IMR-90 (cell line): ENCODE measurements around the gene SMC1A. TPM values are rescaled to one million over a fixed set of nuclear protein-coding genes. Genes with fewer than 3 reads are reported as not detected.

Experiments
- ATAC-seq: fragments of 200-7000 bp; cut with Tn5 transposase; 2 replicates; pipeline ENCODE4 v1.9.1; 2020; ENCODE audit warnings: low read depth, mild to moderate bottlenecking, moderate library complexity
- BruUV-seq: library from RNA; stranded (reverse); fragments of 400-500 nt; replicated peaks from 2 replicates; lab custom pipeline; 2021; lab: Mats Ljungman, UMichigan
- CTCF ChIA-PET: fragments of 300-600 bp; formaldehyde crosslinking; extraction: SDS; loops from one replicate; lab custom pipeline; 2021; ENCODE audit warnings: antibody characterized with exemption; lab: Yijun Ruan, JAX
- POLR2A ChIA-PET: fragments of 300-600 bp; sonication (Branson Sonifier 250); formaldehyde crosslinking; loops from one replicate; lab custom pipeline; 2022; ENCODE audit warnings: antibody characterized with exemption; ENCODE audit not compliant: unreplicated experiment; lab: Charles Lee
- DNase-seq: peaks from one replicate; pipeline ENCODE4 v3.0.0; 2013
- H2AFZ ChIP-seq: replicated peaks from 2 replicates; pipeline ENCODE3; 2013; ENCODE audit warnings: low read length, mild to moderate bottlenecking; ENCODE audit not compliant: poor library complexity
- H2AK5ac ChIP-seq: 2 replicates; pipeline ENCODE4 v1.6.1; 2013; ENCODE audit warnings: low read depth, low read length, inconsistent platforms
- H2AK9ac ChIP-seq: replicated peaks from 2 replicates; pipeline ENCODE3; 2013; ENCODE audit warnings: mild to moderate bottlenecking, low read depth, low read length, moderate library complexity; ENCODE audit not compliant: poor library complexity
- H2BK120ac ChIP-seq: 2 replicates; pipeline ENCODE4 v1.6.1; 2013; ENCODE audit warnings: low read depth, low read length, inconsistent platforms
- H2BK15ac ChIP-seq: 3 replicates; pipeline ENCODE4 v1.6.1; 2013; ENCODE audit warnings: low read depth, low read length, inconsistent platforms
- H2BK20ac ChIP-seq: 2 replicates; pipeline ENCODE4 v1.6.1; 2013; ENCODE audit warnings: low read depth, mild to moderate bottlenecking, inconsistent platforms, low read length, moderate library complexity
- H2BK5ac ChIP-seq: 2 replicates; pipeline ENCODE4 v1.6.1; 2013; ENCODE audit warnings: mild to moderate bottlenecking, low read depth, low read length, inconsistent platforms; ENCODE audit not compliant: poor library complexity, severe bottlenecking
- H3K14ac ChIP-seq: replicated peaks from 2 replicates; pipeline ENCODE4 v1.6.1; 2013; ENCODE audit warnings: low read depth, low read length, inconsistent platforms
- H3K18ac ChIP-seq: 2 replicates; pipeline ENCODE4 v1.6.1; 2013; ENCODE audit warnings: low read depth, low read length, control low read depth
- H3K23ac ChIP-seq: 2 replicates; pipeline ENCODE4 v1.6.1; 2013; ENCODE audit warnings: low read depth, low read length, inconsistent platforms
- H3K27ac ChIP-seq: 2 replicates; pipeline ENCODE4 v1.5.1; 2013; ENCODE audit warnings: mild to moderate bottlenecking, control low read depth, low read length; ENCODE audit not compliant: insufficient read depth
- H3K27me3 ChIP-seq: 2 replicates; pipeline ENCODE4 v1.6.1; 2013; ENCODE audit warnings: low read length; ENCODE audit not compliant: control insufficient read depth, insufficient read depth
- H3K36me3 ChIP-seq: 2 replicates; pipeline ENCODE4 v1.6.1; 2013; ENCODE audit warnings: low read length, mixed read lengths; ENCODE audit not compliant: control insufficient read depth, insufficient read depth
- H3K4ac ChIP-seq: 2 replicates; pipeline ENCODE4 v1.6.1; 2013; ENCODE audit warnings: low read depth, low read length, inconsistent platforms
- H3K4me1 ChIP-seq: 2 replicates; pipeline ENCODE4 v1.6.1; 2013; ENCODE audit warnings: low read length, mixed read lengths; ENCODE audit not compliant: control insufficient read depth, insufficient read depth
- H3K4me2 ChIP-seq: 2 replicates; pipeline ENCODE4 v1.6.1; 2013; ENCODE audit warnings: low read depth, mild to moderate bottlenecking, control low read depth, low read length, moderate library complexity
- H3K4me3 ChIP-seq: 2 replicates; pipeline ENCODE4 v1.5.1; 2013; ENCODE audit warnings: low read depth, mild to moderate bottlenecking, control low read depth, low read length, moderate library complexity; ENCODE audit not compliant: insufficient read depth
- H3K56ac ChIP-seq: 2 replicates; pipeline ENCODE4 v1.6.1; 2013; ENCODE audit warnings: low read length, inconsistent platforms; ENCODE audit not compliant: insufficient read depth; ENCODE audit errors: extremely low read depth
- H3K79me1 ChIP-seq, 2 experiments: 2 replicates each; pipeline ENCODE4 v1.6.1; 2013; ENCODE audit warnings: low read length in 2 of 2, inconsistent platforms in 1 of 2, low read depth in 1 of 2
- H3K9ac ChIP-seq: 2 replicates; pipeline ENCODE4 v1.6.1; 2013; ENCODE audit warnings: low read depth, low read length, control low read depth
- H3K9me1 ChIP-seq: 2 replicates; pipeline ENCODE4 v1.6.1; 2013; ENCODE audit warnings: low read length, inconsistent platforms; ENCODE audit not compliant: insufficient read depth
- H3K9me3 ChIP-seq: 2 replicates; pipeline ENCODE4 v1.6.1; 2013; ENCODE audit warnings: low read length; ENCODE audit not compliant: control insufficient read depth, insufficient read depth
- H4K20me1 ChIP-seq: 2 replicates; pipeline ENCODE4 v1.6.1; 2013; ENCODE audit warnings: low read length, inconsistent platforms; ENCODE audit not compliant: insufficient read depth
- H4K5ac ChIP-seq: 2 replicates; pipeline ENCODE4 v1.6.1; 2013; ENCODE audit warnings: mild to moderate bottlenecking, low read depth, low read length, control low read depth
- H4K8ac ChIP-seq, 2 experiments: 2 replicates each; pipeline ENCODE4 v1.6.1; 2013; ENCODE audit warnings: low read depth in 2 of 2, low read length in 2 of 2, control low read depth in 1 of 2, inconsistent platforms in 1 of 2
- H4K91ac ChIP-seq: 2 replicates; pipeline ENCODE4 v1.6.1; 2013; ENCODE audit warnings: low read depth, low read length, inconsistent platforms; ENCODE audit not compliant: insufficient read depth
- CEBPB ChIP-seq: IDR thresholded peaks from 2 replicates; pipeline ENCODE4 v1.6.1; 2012; ENCODE audit warnings: low read depth, low read length, improper control_type of control experiment
- FOS ChIP-seq: fragments of 150-350 bp; IDR thresholded peaks from 2 replicates; pipeline ENCODE4 v1.6.1; 2016; ENCODE audit warnings: low read depth, low read length
- MAFK ChIP-seq: IDR thresholded peaks from 2 replicates; pipeline ENCODE4 v1.6.1; 2012; ENCODE audit warnings: low read depth, low read length, improper control_type of control experiment
- MAZ ChIP-seq: IDR thresholded peaks from 2 replicates; pipeline ENCODE4 v1.6.1; 2012; ENCODE audit warnings: low read depth, mild to moderate bottlenecking, low read length, improper control_type of control experiment, moderate library complexity, borderline replicate concordance
- NFE2L2 ChIP-seq: fragments of 150-350 bp; IDR thresholded peaks from 2 replicates; pipeline ENCODE4 v1.6.1; 2016; ENCODE audit warnings: low read depth, mild to moderate bottlenecking, low read length
- POLR2A ChIP-seq: IDR thresholded peaks from 2 replicates; pipeline ENCODE4 v1.6.1; 2012; ENCODE audit warnings: mild to moderate bottlenecking, low read depth, low read length
- RAD21 ChIP-seq: IDR thresholded peaks from 2 replicates; pipeline ENCODE4 v1.6.1; 2012; ENCODE audit warnings: low read length, improper control_type of control experiment
- RCOR1 ChIP-seq: IDR thresholded peaks from 2 replicates; pipeline ENCODE4 v1.6.1; 2012; ENCODE audit warnings: mild to moderate bottlenecking, low read length, improper control_type of control experiment; ENCODE audit not compliant: insufficient replicate concordance
- RFX5 ChIP-seq: IDR thresholded peaks from 2 replicates; pipeline ENCODE4 v1.8.0; 2012; ENCODE audit warnings: low read depth, mild to moderate bottlenecking, low read length, moderate library complexity
- SMC3 ChIP-seq: fragments of 150-350 bp; IDR thresholded peaks from 2 replicates; pipeline ENCODE4 v1.6.1; 2016; ENCODE audit warnings: low read depth, mild to moderate bottlenecking, antibody characterized with exemption, low read length, moderate library complexity
- WGBS, 2 experiments: methylation state at CpG; one replicate each; pipeline versions ENCODE4 v1.1.5 to v1.1.7; 2013; ENCODE audit warnings: missing lambda C conversion rate in 2 of 2; ENCODE audit not compliant: insufficient read length in 1 of 2; ENCODE audit errors: extremely low coverage in 2 of 2; 5-methylcytosine and 5-hydroxymethylcytosine counted together
- dilution Hi-C: fragments of 300-500 bp; cut with HindIII; formaldehyde crosslinking; loops from one replicate; pipeline ENCODE4 v1.14.3; 2018; ENCODE audit warnings: low sequenced_read_pairs; ENCODE audit not compliant: unreplicated experiment
- in situ Hi-C: fragments of 300-500 bp; cut with MboI; formaldehyde crosslinking; loops from 3 replicates; pipeline ENCODE4 v1.14.3; 2019; ENCODE audit warnings: low sequenced_read_pairs, inconsistent platforms, mixed read lengths
- intact Hi-C: fragments of 100-400 bp; cut with micrococcal nuclease; formaldehyde crosslinking; loops from 2 replicates; pipeline ENCODE4 v1.10.0; 2022
- polyA plus RNA-seq, 3 experiments: library from polyadenylated mRNA; depleted of rRNA; stranded (reverse); fragments of >200 nt; gene quantifications; 2 replicates each; pipeline ENCODE4 v1.2.3, GENCODE V29; 2012; ENCODE audit warnings: low replicate concordance in 1 of 3
- total RNA-seq: library from RNA; depleted of rRNA; stranded (reverse); fragments of >200 nt; gene quantifications from 2 replicates; pipeline ENCODE4 v1.2.3, GENCODE V29; 2012
- TF ChIP-seq, protein P1 (sequence below): fragments of 150-350 bp; IDR thresholded peaks from 2 replicates; pipeline ENCODE4 v1.6.1; 2016; ENCODE audit warnings: low read depth, mild to moderate bottlenecking, low read length, moderate library complexity, borderline replicate concordance
- TF ChIP-seq, protein P2 (sequence below): conservative IDR thresholded peaks from 2 replicates; pipeline ENCODE4 v1.5.1; 2012; ENCODE audit warnings: mild to moderate bottlenecking, low read depth, low read length, improper control_type of control experiment
- TF ChIP-seq, protein P3 (sequence below): fragments of 150-350 bp; IDR thresholded peaks from 2 replicates; pipeline ENCODE4 v1.6.1; 2017; ENCODE audit warnings: mild to moderate bottlenecking, antibody characterized with exemption, low read length, low read depth

Gene SMC1A
- total and polyA plus RNA-seq, 2 of the 4 experiments (the other 2 are of a cell fraction), result 35.8 to 41.0 TPM

DNA sequence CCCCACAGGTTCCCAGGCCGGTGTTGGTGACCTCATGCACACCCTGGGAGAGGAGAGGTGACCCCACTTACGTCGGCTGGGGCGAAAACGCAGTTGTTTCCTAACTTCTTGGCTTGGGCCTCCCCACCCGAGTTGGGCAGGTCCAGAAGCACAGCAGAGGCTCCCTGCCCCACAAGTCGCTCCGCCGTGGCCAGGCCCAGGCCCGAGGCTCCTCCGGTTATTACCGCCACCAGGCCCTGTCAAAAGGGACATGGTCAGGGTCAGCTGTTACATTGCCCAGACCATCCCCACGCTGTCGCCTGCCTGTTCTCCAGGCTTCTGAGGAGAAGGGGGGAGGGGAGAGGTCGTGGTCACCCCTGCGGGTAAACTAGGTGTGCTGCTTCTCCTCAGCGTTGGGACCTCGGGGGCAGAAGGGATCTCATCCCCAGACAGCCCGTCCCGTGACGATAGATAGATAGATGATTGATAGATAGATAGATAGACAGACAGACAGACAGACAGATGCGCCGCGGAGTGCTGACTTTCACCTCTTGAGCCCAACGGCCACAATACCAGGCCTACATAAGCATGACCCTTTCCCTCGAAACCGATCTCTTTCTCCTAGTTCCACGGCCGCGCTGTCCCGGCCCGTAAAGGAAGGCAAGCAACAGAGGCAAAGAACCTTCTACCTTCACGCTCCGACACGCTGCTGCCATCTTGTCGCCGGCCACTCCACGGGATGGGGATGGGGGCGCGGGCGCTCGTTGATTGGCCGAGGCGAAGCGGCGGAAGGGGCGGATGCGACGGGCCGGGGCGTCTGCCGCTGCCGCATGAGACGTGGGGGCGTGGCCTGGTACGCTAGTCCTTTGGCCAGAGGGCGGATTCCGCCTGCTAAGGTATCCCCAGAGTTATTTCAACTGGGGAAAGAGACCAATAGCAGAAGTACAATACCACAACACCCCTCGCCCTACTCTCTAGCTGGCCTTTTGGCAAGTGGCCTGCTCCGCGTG lies 11.5 kb upstream of the SMC1A start, which contains the start of gene HSD17B10:
HSD17B10 (minus strand) TSS at position 720 of the 989 bp plus-strand sequence; CDS start at position 695, 25 bp downstream.
- Histone ChIP-seq H3K4me3 (peak within 1 kb of the TSS; percentile 92), H3K79me1 (peaks cover 0 to 10% of the 10 kb centered on the region in 2 experiments; a peak in 3 of 4 replicates), H3K36me3 (peaks cover 13% of the 10 kb centered on the region; the same call in 1 of the 2 replicates), H2BK120ac (no peak within 1 kb of the TSS), H2AFZ (peak within 1 kb of the TSS; percentile 95), H3K27ac (peak within 1 kb of the TSS; percentile 78), H2BK15ac (no peak within 1 kb of the TSS; the same call in 2 of the 3 replicates), H3K14ac (peak within 1 kb of the TSS; percentile 81), H3K9me3 (no peaks in the 10 kb centered on the region), H4K5ac (peak within 1 kb of the TSS; percentile 93), H3K18ac (no peak within 1 kb of the TSS), H2BK20ac (no peak within 1 kb of the TSS), H2BK5ac (no peak within 1 kb of the TSS), H3K4me1 (no peaks in the 10 kb centered on the region), H4K91ac (peak within 1 kb of the TSS; percentile 23), H3K4ac (peak within 1 kb of the TSS; percentile 73), H3K23ac (peak within 1 kb of the TSS; percentile 82), H3K9me1 (peaks cover 4% of the 10 kb centered on the region; the same call in 1 of the 2 replicates), H3K27me3 (peaks cover 20% of the 10 kb centered on the region), H2AK9ac (peak within 1 kb of the TSS; percentile 89), H3K56ac (peak within 1 kb of the TSS; percentile 35; the same call in 1 of the 2 replicates), H4K20me1 (no peaks in the 10 kb centered on the region), H4K8ac (peak within 1 kb of the TSS; percentile 85 to 93), H3K4me2 (peak within 1 kb of the TSS; percentile 90), H2AK5ac (peak within 1 kb of the TSS; percentile 77; the same call in 1 of the 2 replicates), H3K9ac (peak within 1 kb of the TSS; percentile 88)
- CTCF ChIA-PET, result no interaction called here
- POLR2A ChIA-PET, result no interaction called here
- intact Hi-C loops, result no loop called here
- dilution Hi-C loops, result no loop called here
- BruUV-seq, result no TSS peak
- ATAC-seq (peak; percentile 99), DNase-seq (peak; percentile 64)
- in situ Hi-C loops, result loop anchor here (5.0 kb wide), 1 partner anchor 122 kb away; no protein-coding TSS in a partner anchor
- 14% methylated on average over 16 of the region's 61 CpGs; no CpG with 5 or more reads in 1 of the 2 experiments for WGBS, 2 experiments
- TF ChIP-seq, protein P1, sequence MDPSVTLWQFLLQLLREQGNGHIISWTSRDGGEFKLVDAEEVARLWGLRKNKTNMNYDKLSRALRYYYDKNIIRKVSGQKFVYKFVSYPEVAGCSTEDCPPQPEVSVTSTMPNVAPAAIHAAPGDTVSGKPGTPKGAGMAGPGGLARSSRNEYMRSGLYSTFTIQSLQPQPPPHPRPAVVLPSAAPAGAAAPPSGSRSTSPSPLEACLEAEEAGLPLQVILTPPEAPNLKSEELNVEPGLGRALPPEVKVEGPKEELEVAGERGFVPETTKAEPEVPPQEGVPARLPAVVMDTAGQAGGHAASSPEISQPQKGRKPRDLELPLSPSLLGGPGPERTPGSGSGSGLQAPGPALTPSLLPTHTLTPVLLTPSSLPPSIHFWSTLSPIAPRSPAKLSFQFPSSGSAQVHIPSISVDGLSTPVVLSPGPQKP, result no peak
- TF ChIP-seq RFX5, result no peak
- no peak for TF ChIP-seq NFE2L2
- TF ChIP-seq CEBPB, result no peak
- no peak for TF ChIP-seq MAFK
- no peak for TF ChIP-seq RAD21
- TF ChIP-seq FOS, result no peak
- TF ChIP-seq, protein P2, sequence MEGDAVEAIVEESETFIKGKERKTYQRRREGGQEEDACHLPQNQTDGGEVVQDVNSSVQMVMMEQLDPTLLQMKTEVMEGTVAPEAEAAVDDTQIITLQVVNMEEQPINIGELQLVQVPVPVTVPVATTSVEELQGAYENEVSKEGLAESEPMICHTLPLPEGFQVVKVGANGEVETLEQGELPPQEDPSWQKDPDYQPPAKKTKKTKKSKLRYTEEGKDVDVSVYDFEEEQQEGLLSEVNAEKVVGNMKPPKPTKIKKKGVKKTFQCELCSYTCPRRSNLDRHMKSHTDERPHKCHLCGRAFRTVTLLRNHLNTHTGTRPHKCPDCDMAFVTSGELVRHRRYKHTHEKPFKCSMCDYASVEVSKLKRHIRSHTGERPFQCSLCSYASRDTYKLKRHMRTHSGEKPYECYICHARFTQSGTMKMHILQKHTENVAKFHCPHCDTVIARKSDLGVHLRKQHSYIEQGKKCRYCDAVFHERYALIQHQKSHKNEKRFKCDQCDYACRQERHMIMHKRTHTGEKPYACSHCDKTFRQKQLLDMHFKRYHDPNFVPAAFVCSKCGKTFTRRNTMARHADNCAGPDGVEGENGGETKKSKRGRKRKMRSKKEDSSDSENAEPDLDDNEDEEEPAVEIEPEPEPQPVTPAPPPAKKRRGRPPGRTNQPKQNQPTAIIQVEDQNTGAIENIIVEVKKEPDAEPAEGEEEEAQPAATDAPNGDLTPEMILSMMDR, result no peak
- no peak for TF ChIP-seq RCOR1
- TF ChIP-seq, protein P3, sequence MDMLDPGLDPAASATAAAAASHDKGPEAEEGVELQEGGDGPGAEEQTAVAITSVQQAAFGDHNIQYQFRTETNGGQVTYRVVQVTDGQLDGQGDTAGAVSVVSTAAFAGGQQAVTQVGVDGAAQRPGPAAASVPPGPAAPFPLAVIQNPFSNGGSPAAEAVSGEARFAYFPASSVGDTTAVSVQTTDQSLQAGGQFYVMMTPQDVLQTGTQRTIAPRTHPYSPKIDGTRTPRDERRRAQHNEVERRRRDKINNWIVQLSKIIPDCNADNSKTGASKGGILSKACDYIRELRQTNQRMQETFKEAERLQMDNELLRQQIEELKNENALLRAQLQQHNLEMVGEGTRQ, result no peak
- TF ChIP-seq MAZ, result peak; percentile 44; the same call in 1 of the 2 replicates
- no peak for TF ChIP-seq SMC3
- peak; percentile 33; the same call in 1 of the 2 replicates for TF ChIP-seq POLR2A
